NCI-H2227 (cell line): Measurements from ENCODE around the gene CACNA1A.
"Not testable (repeated sequence)": the region's sequence is repeated elsewhere in the genome, so short reads cannot be mapped to it uniquely, and the experiment has no call there.

Source experiments
- DNase-seq: peaks from one replicate; lab custom pipeline; 2025; ENCODE audit not compliant: unreplicated experiment; lab: John Stamatoyannopoulos, UW

Gene CACNA1A

DNA sequence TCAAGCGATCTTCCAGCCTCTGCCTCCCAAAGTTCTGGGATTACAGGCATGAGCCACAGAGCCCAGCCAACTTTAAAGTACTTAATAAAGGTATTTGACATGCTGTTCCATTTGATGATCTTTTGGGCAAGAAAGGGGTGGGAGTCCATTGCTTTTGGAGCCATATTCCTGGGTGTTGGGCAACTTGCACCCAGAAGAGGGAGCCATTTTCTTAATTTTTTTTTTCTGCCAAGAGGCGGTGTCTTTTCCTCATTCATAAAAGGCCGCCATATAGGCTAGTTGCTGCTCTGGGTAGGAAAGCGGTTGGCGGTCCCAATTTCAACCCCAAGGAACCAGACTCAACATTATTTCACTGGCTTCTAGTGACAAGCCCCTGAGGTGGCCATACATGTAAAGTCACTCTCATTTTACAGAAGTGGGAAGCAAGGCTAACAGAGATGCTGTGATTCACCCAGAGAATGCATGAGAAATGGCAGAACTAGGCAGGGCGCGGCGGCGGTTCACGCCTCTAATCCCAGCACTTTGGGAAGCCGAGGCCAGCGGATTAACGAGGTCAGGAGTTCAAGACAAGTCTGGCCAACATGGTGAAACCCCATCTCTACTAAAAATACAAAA is 139.6 kb downstream of the CACNA1A start:
- DNase-seq, result peak; percentile 53

DNA sequence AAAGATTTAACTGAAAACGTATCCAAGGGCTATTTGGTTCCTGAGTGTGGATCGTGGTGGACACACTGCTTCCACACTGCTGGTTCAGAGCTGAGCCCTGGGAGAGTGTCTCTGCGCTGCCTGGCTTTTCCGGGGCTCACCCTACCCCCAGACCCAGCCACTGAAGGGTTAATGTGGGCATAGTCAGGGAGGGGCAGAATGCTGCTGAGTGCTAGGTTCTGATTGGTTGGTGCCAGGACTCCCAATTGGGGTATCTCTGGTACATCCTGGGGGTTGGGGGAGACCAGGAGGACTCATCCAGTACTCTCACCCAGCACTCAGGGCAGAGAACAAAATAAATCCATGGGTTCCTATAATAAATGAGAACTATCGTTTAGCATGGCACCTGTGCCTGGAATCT is 142.3 kb downstream of the CACNA1A start:
- DNase-seq, result no peak

DNA sequence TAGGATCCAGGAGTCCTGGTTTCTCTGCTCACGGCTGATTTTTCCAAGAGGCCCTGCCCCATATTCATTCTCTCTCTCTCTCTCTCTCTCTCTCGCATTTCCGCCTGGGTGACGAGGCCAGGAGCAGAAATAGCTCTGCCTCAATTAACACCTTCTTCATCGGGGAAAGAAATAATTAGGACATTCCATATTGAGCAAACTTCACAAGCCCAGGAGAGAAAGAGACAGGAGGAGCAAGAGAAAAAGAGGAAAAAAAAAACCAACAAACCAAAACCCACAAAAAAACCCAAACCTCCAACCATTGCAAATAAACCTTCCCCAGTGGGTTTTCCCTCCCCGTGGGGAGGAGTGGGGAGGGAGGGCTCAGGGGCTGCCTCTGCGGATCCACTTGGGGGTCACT is 143.0 kb downstream of the CACNA1A start:
- no peak for DNase-seq

DNA sequence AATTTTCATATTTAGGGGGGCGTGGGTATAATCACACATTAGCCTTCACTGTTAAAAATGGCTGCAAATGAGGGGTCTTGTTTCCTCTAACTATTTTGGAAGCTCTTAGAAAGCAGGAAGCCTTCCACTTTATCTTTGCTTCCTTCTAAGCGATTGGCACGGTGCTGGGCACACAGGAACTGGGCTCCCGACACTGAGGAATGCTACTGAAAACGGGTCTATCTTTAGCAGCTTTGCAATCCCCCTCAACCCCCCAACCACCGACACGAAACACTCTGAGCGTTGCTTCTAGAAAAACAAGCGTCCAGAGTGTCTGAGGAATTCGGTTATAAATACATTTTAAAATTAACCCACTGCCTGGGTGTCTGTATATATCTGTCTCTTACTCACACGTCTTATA is 143.6 kb downstream of the CACNA1A start:
- no peak for DNase-seq

DNA sequence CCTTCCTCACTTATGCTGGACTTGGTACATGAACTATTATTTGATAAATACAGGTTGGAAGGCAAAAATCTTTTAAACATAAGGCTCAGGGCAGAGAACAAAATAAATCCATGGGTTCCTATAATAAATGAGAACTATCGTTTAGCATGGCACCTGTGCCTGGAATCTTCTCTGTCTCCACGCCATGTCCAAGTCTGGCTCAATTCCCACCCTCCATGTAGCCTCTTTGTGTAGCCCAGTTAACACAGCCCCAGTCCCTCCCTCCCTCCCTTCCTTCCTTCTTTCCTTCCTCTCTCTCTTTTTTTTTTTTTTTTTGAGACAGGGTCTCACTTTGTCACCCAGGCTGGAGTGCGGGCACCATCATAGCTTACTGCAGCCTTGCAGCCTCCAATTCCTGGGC is 144.6 kb downstream of the CACNA1A start:
- not testable (repeated sequence) for DNase-seq

DNA sequence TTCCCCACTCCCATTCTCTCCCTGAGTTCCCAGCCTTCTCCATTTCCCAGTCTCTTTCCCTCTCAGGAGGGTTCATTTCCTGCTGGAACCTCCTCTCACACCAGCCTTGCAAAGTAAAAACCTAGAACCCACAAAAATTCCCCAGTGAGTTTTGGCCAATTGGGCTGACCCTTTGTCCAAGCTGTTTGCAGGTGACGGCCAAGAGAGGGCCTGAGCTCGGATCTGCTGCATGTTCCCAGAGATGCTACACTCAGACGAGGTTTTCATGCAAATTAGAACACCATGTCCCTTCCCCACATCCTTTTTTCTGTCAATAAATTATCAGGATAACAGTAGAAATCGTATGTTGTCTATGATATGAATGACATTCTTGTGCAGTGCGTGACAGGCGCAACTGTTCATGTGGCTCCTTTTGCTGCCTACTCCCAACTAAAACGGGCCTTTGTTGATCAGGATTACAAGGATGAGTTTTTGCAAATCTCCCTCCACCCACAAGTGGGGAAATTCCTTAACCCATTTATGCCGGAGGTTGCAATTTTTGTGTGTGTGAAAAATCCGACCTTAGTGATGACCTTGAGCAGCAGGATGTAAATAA is 149.5 kb downstream of the CACNA1A start:
- no peak for DNase-seq

DNA sequence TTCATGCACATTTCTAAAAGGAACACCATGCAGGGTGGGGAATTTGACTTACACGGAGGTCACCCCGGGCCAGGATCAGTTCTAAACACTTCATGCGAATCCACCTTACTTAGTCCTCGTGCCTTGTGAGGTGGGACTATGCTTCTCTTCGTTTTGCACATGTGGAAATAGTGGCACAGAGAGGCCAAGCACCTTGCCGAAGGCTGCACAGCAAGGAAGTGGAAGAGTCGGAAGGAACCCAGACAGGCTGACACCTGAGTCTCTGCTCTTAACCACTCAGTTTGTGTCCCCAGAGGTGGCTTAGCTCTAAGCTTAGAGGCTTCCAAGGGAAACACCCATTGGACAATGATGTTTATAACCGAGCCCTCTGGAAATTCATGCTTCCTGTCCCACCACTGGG is 150.1 kb downstream of the CACNA1A start:
- no peak for DNase-seq

DNA sequence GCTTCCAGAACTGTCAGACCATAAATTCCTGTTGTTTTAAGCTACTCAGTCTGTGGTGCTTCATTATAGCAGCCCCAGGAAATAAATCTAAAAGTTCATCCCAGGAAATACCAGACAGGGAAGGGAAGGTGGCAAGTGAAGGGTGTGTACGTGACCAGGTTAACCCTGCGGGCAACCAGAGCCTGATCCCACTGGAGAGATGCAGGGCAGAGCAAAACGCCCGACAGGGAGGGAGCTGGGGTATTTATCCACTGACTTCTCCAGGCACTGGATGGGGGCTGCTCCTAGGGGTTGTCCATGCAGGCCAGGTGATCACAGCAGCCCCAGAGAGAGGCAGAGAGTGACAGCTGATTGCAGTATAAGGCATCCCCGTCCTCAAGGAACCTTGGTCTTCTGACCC is 150.9 kb downstream of the CACNA1A start:
- DNase-seq, result no peak

DNA sequence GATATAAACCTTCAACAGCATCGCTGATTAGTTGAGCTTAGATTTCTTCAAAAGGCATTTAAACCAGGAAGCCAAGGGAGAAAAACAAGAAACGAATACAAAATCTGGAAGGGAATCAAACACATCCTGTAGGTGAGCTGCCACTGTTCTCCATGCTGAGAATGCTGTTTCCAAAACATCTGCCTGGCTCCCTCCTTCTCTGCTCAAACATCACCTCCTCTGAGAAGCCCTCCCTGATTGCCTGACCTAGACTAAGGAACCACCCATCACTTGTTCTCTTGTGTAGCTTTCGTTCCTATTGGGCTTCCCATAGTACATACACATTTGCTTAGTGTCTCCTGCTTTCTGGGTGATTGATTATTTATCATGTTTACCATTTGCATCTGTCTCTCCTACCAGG is 152.7 kb downstream of the CACNA1A start:
- no peak for DNase-seq

DNA sequence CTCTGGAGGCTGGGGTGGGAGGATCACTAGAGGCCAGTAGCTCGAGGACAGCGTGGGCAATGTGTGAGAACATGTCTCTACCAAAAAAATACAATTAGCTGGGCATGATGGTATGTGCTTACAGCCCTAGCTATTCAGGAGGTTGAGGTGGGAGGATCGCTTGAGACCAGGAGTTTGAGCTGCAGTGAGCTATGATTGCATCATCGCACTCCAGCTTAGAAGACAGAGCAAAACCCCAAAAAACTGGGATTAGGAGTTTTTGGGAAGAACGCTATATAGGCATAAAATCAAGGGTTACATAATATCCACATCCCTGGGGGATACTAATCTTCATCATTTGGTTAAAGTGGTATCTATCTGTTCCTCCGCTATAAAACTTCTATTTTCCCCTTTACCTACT is 155.5 kb downstream of the CACNA1A start:
- DNase-seq, result no peak

DNA sequence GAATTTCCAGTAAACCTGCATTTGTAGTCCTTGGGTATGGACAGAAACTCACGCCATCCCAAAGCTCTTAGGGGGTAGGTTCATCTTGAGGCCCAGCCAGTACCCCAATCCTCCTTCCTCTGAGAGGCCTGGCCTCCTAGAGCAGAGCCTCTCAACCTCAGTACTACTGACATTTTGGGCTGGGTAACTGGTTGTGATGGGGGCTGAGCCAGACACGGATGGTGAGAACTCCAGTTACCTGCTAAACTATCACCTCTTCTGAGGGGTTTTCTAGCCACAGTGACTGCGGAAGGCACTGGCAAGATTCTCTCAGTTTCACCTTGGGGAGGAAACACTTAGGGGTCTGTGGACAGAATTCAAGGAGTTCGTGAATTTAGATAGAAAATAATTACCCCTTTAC is 156.2 kb downstream of the CACNA1A start:
- DNase-seq, result no peak

DNA sequence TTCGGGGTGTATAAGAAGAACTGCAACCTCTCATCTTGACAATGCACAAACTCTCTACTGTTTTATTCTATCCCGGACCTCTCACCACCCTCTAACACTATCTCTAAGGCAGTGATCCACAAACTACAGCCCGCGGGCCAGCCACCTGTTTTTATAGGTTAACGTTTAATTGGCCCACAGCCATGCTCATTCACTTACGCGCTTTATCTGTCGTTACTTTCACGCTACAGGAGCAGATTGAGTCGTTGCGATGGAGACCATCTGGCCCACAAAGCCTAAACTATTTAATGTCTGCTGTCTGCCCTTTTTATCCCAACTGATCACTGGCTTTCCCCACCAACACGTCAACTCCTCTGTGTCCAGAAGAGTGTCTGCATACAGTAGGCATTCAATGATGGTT is 158.9 kb downstream of the CACNA1A start:
- DNase-seq, result no peak

DNA sequence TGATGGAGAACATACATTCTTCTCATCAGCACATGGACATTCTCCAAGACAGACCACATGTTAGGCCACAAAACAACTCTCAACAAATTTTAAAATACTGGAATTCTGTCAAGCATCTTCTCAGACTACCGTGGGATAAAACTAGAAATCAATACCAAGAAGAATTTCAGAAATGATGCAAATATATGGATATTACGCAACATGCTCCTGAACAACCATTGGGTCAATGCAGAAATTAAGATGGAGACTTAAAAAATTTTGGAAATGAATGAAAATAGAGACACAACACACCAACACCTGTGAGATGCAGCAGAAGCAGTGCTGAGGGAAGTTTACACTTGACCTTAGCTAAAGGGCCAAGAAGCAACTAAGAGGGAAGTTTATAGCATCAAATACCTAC is 162.8 kb downstream of the CACNA1A start:
- no peak for DNase-seq

DNA sequence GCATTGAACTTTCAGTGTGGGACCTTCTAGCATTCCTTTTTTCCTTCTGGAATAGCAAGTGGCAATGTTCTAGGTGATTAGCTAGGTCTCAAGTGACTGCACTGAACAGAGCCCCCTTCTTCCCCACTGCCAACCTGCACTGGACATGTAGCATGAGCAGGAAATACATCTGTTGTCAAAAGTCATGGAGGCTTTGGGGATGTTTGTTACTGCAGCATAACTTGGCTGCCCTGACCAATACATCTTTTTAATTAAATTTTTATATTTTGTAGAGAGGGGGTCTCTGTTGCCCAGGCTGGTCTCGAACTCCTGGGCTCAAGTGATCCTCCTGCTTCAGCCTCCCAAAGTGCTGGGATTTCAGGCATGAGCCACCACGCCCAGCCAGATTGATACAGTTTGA is 163.6 kb downstream of the CACNA1A start:
- no peak for DNase-seq

DNA sequence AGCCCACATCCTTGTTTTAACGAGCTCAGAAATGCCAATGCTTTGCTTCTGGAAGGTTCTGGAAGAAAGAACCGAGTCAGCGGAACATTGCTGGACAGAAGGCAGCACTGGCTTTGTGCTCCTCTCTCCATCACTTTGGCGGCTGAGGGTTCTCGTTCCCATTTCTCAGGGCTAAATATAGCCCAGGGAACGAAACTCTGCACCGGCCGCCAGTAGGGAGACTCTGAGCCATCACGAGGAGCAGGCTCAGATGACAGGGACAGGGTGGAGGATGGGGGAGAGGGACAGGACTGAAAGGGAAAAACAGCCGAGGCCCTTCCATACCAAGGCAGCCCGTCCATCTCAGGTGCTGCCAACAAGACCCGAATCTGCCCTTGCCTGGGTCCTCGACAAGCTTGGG is 166.4 kb downstream of the CACNA1A start:
- DNase-seq, result no peak

DNA sequence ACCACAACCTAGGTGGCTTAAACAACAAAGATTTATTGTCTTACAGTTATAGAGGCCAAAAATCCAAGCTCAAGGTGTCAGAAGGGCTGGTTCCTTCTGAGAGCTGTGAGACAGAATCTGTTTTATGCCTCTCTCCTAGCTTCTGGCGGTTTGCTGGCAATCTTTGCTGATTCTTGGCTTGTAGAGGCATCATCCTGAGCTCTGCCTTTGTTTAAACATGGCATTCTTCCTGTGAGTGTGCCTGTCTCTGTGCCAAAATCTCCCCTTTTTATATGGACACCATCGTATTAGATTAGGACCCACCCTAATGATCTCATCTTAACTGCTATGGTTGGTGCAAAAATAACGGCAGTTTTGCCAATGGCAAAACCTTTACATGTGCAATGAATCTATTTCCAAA is 169.1 kb downstream of the CACNA1A start:
- DNase-seq, result no peak

DNA sequence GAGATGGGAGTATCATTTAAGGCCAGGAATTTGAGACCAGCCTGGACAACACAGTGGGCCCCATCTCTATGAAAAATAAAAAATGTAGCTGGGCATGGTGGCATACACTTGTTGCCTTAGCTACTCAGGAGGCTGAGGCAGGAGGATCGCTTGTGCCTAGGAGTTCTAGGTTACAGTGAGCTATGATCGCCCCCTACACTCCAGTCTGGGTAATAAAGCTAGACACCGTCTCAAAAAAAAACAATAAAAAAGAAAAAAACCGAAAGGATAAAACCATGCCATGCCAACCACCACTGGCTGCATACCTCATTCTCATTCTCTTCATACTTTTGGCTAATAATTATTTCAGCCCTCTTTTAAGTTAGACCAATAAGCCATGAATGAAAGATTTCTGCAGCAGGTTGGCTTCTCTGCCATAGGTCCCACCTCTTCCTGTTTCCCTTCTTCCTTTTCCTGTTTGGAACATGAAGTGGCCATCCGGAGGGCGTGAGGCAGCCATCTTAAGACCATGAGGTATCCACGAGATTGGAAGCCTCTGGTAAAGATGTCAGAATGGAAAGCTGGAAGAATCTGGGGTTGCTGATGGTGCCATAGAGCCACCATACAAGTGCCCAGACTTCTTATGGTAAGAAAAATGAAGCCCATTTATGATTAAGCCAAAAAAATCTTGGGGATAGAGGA is 171.3 kb downstream of the CACNA1A start:
- no peak for DNase-seq

DNA sequence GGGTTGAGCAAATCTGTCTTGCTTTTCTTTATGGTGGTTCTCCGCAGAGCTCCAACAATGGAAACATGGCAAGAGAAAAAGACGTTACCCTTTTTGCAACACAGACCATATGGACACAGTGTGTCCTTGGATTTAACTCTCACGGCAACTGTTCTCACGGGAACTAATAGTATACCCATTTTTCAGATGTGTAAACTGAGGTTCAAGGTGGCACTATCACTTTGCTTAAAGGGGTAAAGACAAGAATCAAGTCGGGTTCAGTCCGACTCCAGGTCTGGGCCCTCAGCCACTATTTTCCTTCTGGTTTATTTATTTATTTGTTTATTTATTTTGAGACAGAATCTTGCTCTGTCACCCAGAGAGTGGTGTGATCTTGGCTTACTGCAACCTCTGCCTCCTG is 176.0 kb downstream of the CACNA1A start:
- DNase-seq, result no peak

DNA sequence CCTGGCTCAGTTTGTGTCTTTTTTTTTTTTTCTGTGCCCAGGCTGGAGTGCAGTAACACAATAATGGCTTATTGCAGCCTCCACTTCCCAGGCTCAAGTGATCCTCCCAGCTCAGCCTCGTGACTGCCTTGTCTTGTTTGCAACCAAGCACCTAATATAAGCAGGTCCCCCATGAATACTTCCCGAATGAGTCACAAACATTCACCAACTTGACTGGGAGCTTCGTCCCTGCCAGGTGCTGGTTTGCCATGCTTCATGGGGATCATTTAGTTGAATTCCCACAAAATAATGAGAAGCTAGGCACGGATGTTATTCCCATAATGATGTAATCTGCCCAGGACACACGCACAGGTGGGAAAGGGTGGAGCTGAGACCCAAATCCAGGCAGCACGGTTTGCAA is 176.5 kb downstream of the CACNA1A start:
- no peak for DNase-seq

DNA sequence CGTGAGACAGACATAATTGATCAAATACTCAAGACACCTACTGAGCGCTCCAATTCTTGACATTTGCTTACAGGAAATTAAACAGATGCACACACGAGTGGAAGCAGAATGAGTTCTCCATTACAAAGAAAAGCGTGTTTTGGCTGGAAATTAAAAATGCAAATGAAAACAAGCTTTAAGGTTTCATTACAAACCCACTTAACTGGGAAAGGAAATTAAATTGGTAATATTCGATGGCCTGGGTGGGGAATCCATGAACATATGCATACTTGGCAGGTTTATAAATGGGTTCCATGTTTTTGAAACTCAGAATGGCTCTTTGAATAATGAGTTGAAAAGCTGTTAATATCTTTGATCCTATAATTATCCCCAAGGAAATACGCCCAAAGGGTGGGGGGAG is 178.0 kb downstream of the CACNA1A start:
- no peak for DNase-seq

DNA sequence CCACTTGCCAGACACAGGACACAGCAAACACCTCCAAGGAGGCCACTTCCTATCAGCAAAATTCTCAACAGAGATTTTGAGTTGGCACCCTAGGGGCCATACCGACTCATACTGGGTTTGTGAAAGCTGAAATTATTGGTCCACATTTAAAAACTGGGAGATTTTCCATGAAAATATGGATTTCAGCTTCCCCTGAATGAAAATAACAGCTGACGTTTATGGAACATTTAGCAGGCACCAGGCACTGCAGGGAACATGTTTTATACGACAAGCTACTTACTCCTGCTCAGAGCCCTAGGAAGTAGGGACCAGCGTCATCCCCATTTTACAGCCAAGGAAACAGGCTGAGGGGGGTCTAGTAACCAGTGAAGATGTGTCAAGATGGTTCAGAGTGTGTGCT is 186.8 kb downstream of the CACNA1A start:
- no peak for DNase-seq

DNA sequence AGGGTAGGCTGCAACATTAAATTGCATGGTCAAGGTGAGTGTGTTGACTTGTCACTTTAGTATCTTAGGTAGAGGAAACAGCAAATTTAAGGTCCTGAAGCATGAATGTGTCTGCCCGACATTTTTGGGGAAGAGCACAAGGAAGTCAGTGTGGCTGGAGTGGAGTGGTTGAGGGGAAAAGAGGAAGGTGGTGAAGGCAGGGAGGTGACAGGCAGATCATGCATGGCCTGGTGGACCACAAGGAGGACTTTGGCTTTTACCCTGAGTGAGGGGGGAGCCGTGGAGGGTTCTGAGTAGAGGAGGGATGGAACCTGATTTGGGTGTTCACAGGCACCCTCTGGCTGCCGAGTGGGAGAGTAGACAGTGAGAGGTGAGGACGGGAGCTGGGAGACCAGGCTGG is 188.1 kb downstream of the CACNA1A start:
- no peak for DNase-seq

DNA sequence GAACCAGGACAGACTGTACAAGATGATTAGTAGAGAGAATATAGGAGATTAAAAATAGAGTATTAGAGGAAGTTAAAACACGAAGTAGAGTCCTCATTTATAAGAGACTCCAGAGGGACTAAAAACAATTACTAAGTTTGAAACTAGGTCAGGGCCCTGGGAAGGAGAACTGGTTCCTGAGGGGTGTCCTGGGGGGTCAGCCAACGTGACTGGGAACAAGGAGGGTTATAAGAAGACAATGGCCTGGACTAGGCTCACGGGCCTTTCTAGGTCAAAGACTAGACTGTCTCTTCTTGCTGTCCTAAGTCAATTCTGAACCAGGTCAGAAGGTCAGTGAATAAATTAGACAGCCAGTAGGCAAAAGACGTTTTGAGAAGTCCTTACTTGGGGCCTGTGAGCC is 190.8 kb downstream of the CACNA1A start:
- no peak for DNase-seq
